Measurements from ENCODE around the gene C19orf53. TPM values are rescaled to one million over a fixed set of nuclear protein-coding genes. Genes with fewer than 3 reads are reported as not detected.

Gene C19orf53
- total RNA-seq, 1 donor from 2014 or later, result 90.1 TPM

- no peaks in the 10 kb centered on the region for H3K9me3 Mint-ChIP-seq (ENCODE audit: low read depth)
Measured at GRCh38 chr19:13764101-13764807, 10.0 kb upstream of the C19orf53 start, which contains the start of gene MRI1. Gene MRI1, plus strand, starts transcription at chr19:13764522. Its CDS starts 67 bp downstream, at chr19:13764589.

DNA sequence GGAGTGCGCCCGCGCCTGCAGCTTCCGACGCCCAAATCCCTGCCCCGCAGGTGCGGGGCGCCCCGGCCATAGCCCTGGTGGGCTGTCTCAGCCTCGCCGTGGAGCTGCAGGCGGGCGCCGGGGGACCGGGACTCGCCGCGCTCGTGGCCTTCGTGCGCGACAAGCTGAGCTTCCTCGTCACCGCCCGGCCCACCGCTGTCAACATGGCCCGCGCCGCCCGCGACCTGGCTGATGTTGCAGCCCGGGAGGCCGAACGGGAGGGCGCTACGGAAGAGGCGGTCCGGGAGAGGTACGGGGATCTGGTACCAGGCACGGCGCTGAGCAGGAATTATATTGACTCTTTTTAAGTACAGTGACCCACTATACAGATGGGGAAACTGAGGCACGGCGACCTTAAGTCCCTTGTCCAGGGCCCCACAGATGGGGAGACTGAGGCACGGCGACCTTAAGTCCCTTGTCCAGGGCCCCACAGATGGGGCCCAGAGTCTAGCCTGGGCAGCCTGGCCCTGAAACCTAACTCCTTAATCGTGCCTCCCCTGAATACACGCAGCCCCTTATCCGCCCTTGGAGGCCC is 9.3 kb upstream of the C19orf53 start:
- peaks cover 6% of the 10 kb centered on the region for H3K4me1 Mint-ChIP-seq (ENCODE audit: low read depth)

More at GRCh38 chr19:13764101-13764807, 10.0 kb upstream of the C19orf53 start, which contains the start of gene MRI1:
- no peak within 1 kb of the TSS for H3K27ac Mint-ChIP-seq
- H3K4me3 Mint-ChIP-seq (ENCODE audit: low read depth), result peak within 1 kb of the TSS; percentile 77
- no peak for TF ChIP-seq CTCF (IDR thresholded peaks at IDR 0.05; ENCODE audit: unreplicated experiment)
- H3K27me3 Mint-ChIP-seq, result no peaks in the 10 kb centered on the region
- peaks cover 7% of the 10 kb centered on the region for H3K36me3 Mint-ChIP-seq (ENCODE audit: insufficient read depth)
- H3K4me1 Mint-ChIP-seq (ENCODE audit: low read depth), result peaks cover 6% of the 10 kb centered on the region
- peak; percentile 39 for DNase-seq (ENCODE audit: low spot score, unreplicated experiment)

DNA sequence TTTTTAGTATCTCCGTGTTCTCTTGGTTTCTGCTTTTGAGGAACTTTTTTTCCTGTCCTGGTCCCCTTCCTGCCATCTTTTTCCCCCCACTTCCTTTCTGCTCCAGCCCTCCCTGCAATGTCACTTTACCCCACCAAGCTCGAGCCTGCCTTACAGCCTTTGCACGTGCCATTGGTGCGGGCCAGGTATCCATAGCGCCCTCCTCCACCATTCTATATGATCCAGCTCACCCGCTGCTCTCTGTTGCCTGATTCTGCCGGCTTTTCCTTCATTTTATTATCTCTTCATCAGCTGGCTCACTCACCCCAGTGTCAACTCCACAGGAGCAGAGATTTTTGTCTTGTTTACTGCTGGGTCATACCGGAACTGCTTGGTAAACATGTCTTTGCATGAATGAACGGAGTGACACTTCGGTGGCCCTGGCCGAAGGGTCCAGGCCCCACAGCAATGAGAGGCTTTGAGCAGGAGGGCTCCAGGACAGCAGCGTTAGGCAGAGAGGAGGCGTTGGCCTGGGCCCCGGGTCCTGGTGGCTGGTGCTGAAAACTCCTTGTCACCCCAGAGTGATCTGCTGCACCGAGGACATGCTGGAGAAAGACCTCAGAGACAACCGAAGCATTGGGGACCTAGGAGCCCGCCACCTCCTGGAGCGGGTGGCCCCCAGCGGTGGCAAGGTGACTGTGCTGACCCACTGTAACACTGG is 8.7 kb upstream of the C19orf53 start:
- H3K27ac Mint-ChIP-seq, result peak overlapping the region; percentile 11
- DNase-seq (ENCODE audit: low spot score, unreplicated experiment), result no peak
- no peaks in the 10 kb centered on the region for H3K27me3 Mint-ChIP-seq
- H3K4me3 Mint-ChIP-seq (ENCODE audit: low read depth), result peak overlapping the region; percentile 77
- peaks cover 7% of the 10 kb centered on the region for H3K36me3 Mint-ChIP-seq (ENCODE audit: insufficient read depth)
- no peak for TF ChIP-seq CTCF (IDR thresholded peaks at IDR 0.05; ENCODE audit: unreplicated experiment)
- peaks cover 6% of the 10 kb centered on the region for H3K4me1 Mint-ChIP-seq (ENCODE audit: low read depth)
- no peaks in the 10 kb centered on the region for H3K9me3 Mint-ChIP-seq (ENCODE audit: low read depth)

More for the DNA sequence above, 9.3 kb upstream of the C19orf53 start:
- peaks cover 7% of the 10 kb centered on the region for H3K36me3 Mint-ChIP-seq (ENCODE audit: insufficient read depth)
- TF ChIP-seq CTCF (IDR thresholded peaks at IDR 0.05; ENCODE audit: unreplicated experiment), result no peak
- H3K4me3 Mint-ChIP-seq (ENCODE audit: low read depth), result peak overlapping the region; percentile 77
- H3K27me3 Mint-ChIP-seq, result no peaks in the 10 kb centered on the region
- no peak overlapping the region for H3K27ac Mint-ChIP-seq
- no peak for DNase-seq (ENCODE audit: low spot score, unreplicated experiment)
- H3K9me3 Mint-ChIP-seq (ENCODE audit: low read depth), result no peaks in the 10 kb centered on the region

GRCh38 chr19:13766095-13766481 is 8.2 kb upstream of the C19orf53 start:
- H3K27ac Mint-ChIP-seq, result no peak overlapping the region
- H3K4me3 Mint-ChIP-seq (ENCODE audit: low read depth), result peak overlapping the region; percentile 77
- no peak for TF ChIP-seq CTCF (IDR thresholded peaks at IDR 0.05; ENCODE audit: unreplicated experiment)
- no peak for DNase-seq (ENCODE audit: low spot score, unreplicated experiment)
- H3K36me3 Mint-ChIP-seq (ENCODE audit: insufficient read depth), result peaks cover 7% of the 10 kb centered on the region
- no peaks in the 10 kb centered on the region for H3K9me3 Mint-ChIP-seq (ENCODE audit: low read depth)
- no peaks in the 10 kb centered on the region for H3K27me3 Mint-ChIP-seq
- H3K4me1 Mint-ChIP-seq (ENCODE audit: low read depth), result peaks cover 6% of the 10 kb centered on the region

DNA sequence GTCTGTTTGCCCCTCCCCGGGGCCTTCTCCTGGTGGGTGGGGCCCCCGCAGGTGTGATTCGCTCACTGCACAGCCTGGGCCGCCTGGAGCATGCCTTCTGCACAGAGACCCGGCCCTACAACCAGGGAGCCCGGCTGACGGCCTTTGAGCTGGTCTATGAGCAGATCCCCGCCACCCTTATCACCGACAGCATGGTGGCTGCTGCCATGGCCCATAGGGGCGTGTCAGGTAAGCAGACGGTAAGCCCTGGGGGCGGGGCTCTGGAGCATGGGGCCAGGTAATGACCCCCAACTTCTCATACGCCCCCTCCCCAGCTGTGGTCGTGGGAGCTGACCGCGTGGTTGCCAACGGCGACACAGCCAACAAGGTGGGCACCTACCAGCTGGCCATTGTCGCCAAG is 5.7 kb upstream of the C19orf53 start:
- H3K4me3 Mint-ChIP-seq (ENCODE audit: low read depth), result no peak overlapping the region
- no peak for DNase-seq (ENCODE audit: low spot score, unreplicated experiment)
- peaks cover 6% of the 10 kb centered on the region for H3K4me1 Mint-ChIP-seq (ENCODE audit: low read depth)
- H3K27ac Mint-ChIP-seq, result no peak overlapping the region
- no peak for TF ChIP-seq CTCF (IDR thresholded peaks at IDR 0.05; ENCODE audit: unreplicated experiment)
- H3K36me3 Mint-ChIP-seq (ENCODE audit: insufficient read depth), result peaks cover 4% of the 10 kb centered on the region
- no peaks in the 10 kb centered on the region for H3K27me3 Mint-ChIP-seq
- no peaks in the 10 kb centered on the region for H3K9me3 Mint-ChIP-seq (ENCODE audit: low read depth)
